Loucy (cell line): Measurements from ENCODE around the gene RAD50.
"Not testable (repeated sequence)": the region's sequence is repeated elsewhere in the genome, so short reads cannot be mapped to it uniquely, and the experiment has no call there.

Source experiments
- H2AFZ ChIP-seq: fragments of 200-600 bp; sonication (generic); 2 replicates; pipeline ENCODE4 v1.6.0; 2016; ENCODE audit warnings: antibody characterized with exemption, mild to moderate bottlenecking, low read length, moderate library complexity
- H3F3A ChIP-seq: fragments of 200-600 bp; 2 replicates; pipeline ENCODE4 v1.6.0; 2016; ENCODE audit warnings: antibody characterized with exemption, low read depth, mild to moderate bottlenecking
- H3K27me3 ChIP-seq: fragments of 200-600 bp; sonication (generic); 2 replicates; pipeline ENCODE4 v1.6.1; 2014; ENCODE audit warnings: low read length, mild to moderate bottlenecking; ENCODE audit not compliant: insufficient read depth, poor library complexity, severe bottlenecking
- H3K36me3 ChIP-seq: fragments of 200-600 bp; sonication (generic); 2 replicates; pipeline ENCODE4 v1.6.1; 2016; ENCODE audit warnings: low read length; ENCODE audit not compliant: insufficient read depth
- H3K4me1 ChIP-seq: fragments of 200-600 bp; sonication (generic); 2 replicates; pipeline ENCODE4 v1.5.1; 2014; ENCODE audit warnings: low read length, mild to moderate bottlenecking; ENCODE audit not compliant: insufficient read depth, poor library complexity, severe bottlenecking
- H3K4me2 ChIP-seq: fragments of 200-600 bp; sonication (generic); 2 replicates; pipeline ENCODE4 v1.6.0; 2014; ENCODE audit warnings: antibody characterized with exemption, low read length, low read depth, mild to moderate bottlenecking; ENCODE audit not compliant: poor library complexity, severe bottlenecking
- H3K4me3 ChIP-seq: fragments of 200-600 bp; sonication (generic); 2 replicates; pipeline ENCODE4 v1.5.1; 2014; ENCODE audit warnings: low read length, mild to moderate bottlenecking, mixed read lengths; ENCODE audit not compliant: poor library complexity, severe bottlenecking
- H3K79me2 ChIP-seq: fragments of 200-600 bp; sonication (generic); 2 replicates; pipeline ENCODE4 v1.6.1; 2014; ENCODE audit warnings: low read length; ENCODE audit not compliant: insufficient read depth
- H3K9ac ChIP-seq: fragments of 200-600 bp; sonication (generic); 2 replicates; pipeline ENCODE4 v1.6.0; 2014; ENCODE audit warnings: mild to moderate bottlenecking, low read depth, low read length, moderate library complexity; ENCODE audit not compliant: poor library complexity, severe bottlenecking
- H3K9me2 ChIP-seq: fragments of 200-600 bp; sonication (generic); replicated peaks from 2 replicates; pipeline ENCODE4 v1.6.1; 2016; ENCODE audit warnings: low read depth, low read length, mixed read lengths
- H3K9me3 ChIP-seq: fragments of 200-600 bp; sonication (generic); 2 replicates; pipeline ENCODE4 v1.6.1; 2014; ENCODE audit warnings: mild to moderate bottlenecking, antibody characterized with exemption, low read length, low read depth; ENCODE audit not compliant: insufficient read depth
- H4K20me1 ChIP-seq: fragments of 200-600 bp; sonication (generic); 2 replicates; pipeline ENCODE4 v1.6.0; 2014; ENCODE audit warnings: antibody characterized with exemption, low read length, mild to moderate bottlenecking; ENCODE audit not compliant: insufficient read depth, poor library complexity, severe bottlenecking
- CTCF ChIP-seq: fragments of 200-600 bp; sonication (generic); conservative IDR thresholded peaks from 2 replicates; pipeline ENCODE4 v1.5.1; 2014; ENCODE audit warnings: mild to moderate bottlenecking, antibody characterized with exemption, low read length
- EZH2phosphoT487 ChIP-seq: fragments of 200-600 bp; IDR thresholded peaks from 2 replicates; pipeline ENCODE4 v1.6.1; 2018; ENCODE audit warnings: antibody characterized with exemption, mild to moderate bottlenecking, moderate library complexity, borderline replicate concordance

The RAD50 gene

DNA sequence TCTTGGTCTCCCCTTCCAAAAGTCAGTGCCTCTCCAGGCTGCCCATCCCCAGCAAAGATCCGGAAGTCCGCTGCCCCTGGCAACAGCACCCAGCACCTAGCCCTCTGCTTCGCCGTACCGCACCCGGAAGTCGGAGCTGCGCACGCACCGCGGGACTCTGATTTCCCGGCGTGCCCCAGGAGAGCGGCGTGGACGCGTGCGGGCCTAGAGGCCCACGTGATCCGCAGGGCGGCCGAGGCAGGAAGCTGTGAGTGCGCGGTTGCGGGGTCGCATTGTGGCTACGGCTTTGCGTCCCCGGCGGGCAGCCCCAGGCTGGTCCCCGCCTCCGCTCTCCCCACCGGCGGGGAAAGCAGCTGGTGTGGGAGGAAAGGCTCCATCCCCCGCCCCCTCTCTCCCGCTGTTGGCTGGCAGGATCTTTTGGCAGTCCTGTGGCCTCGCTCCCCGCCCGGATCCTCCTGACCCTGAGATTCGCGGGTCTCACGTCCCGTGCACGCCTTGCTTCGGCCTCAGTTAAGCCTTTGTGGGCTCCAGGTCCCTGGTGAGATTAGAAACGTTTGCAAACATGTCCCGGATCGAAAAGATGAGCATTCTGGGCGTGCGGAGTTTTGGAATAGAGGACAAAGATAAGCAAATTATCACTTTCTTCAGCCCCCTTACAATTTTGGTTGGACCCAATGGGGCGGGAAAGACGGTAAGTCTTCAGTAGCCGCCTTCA lies at the start of gene RAD50:
Gene RAD50, plus strand, starts transcription at position 215 of the 715 bp plus-strand sequence. Its CDS starts 348 bp downstream, at position 563.
- Histone ChIP-seq H3K9me2 (no peaks in the 10 kb centered on the region), H3K4me1 (peaks cover 12% of the 10 kb centered on the region), H3K36me3 (no peaks in the 10 kb centered on the region), H3F3A (peaks cover 10% of the 10 kb centered on the region; the same call in 1 of the 2 replicates), H3K9me3 (no peaks in the 10 kb centered on the region), H3K4me3 (peak within 1 kb of the TSS; percentile 92), H3K79me2 (peaks cover 35% of the 10 kb centered on the region), H4K20me1 (peaks cover 7% of the 10 kb centered on the region), H3K4me2 (peak within 1 kb of the TSS; percentile 84), H2AFZ (peak within 1 kb of the TSS; percentile 85), H3K27me3 (no peaks in the 10 kb centered on the region), H3K9ac (peak within 1 kb of the TSS; percentile 88)
- no peak for TF ChIP-seq EZH2phosphoT487
- no peak for TF ChIP-seq CTCF

GRCh38 chr5:132510076-132510475 lies 46.7 kb upstream of the RAD50 start:
- Histone ChIP-seq H3K4me1 (peaks cover 3% of the 10 kb centered on the region), H3K4me3 (no peak overlapping the region), H3K36me3 (no peaks in the 10 kb centered on the region), H3K9me2 (no peaks in the 10 kb centered on the region), H2AFZ (no peak overlapping the region), H3K79me2 (no peaks in the 10 kb centered on the region), H3K9me3 (no peaks in the 10 kb centered on the region), H3K4me2 (no peak overlapping the region), H3F3A (no peaks in the 10 kb centered on the region), H3K27me3 (no peaks in the 10 kb centered on the region), H4K20me1 (no peaks in the 10 kb centered on the region), H3K9ac (no peak overlapping the region)
- TF ChIP-seq CTCF (no peak), EZH2phosphoT487 (no peak)

- not testable (repeated sequence) for H3K4me2 ChIP-seq, H3K9me3 ChIP-seq, H3F3A ChIP-seq, H3K36me3 ChIP-seq, H4K20me1 ChIP-seq, H3K4me3 ChIP-seq, H3K9me2 ChIP-seq, H3K79me2 ChIP-seq, H3K4me1 ChIP-seq, H3K9ac ChIP-seq, H3K27me3 ChIP-seq, H2AFZ ChIP-seq
Measured at GRCh38 chr5:132513618-132514336, 43.0 kb upstream of the RAD50 start.

- not testable (repeated sequence) for H2AFZ ChIP-seq, H3K9me2 ChIP-seq, H3K4me1 ChIP-seq, H3K36me3 ChIP-seq, H3K27me3 ChIP-seq, H3F3A ChIP-seq, H3K4me2 ChIP-seq, H3K9me3 ChIP-seq, H3K9ac ChIP-seq, H4K20me1 ChIP-seq, H3K79me2 ChIP-seq, H3K4me3 ChIP-seq
Measured at GRCh38 chr5:132522067-132522466, 34.7 kb upstream of the RAD50 start.

DNA sequence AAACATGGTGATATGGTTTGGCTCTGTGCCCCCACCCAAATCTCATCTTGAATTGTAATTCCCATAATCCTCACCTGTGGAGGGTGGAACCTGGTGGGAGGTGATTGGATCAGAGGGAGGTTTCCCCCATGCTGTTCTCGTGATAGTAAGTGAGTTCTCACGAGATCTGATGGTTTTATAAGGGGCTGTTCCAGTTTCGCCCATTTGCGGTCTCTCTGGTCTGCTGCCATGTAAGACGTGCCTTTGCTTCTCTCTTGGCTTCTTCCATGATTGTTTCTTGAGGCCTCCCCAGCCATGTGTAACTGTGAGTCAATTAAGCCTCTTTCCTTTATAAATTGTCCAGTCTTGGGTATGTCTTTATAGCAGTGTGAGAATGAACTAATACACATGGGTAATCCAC lies 31.9 kb upstream of the RAD50 start:
- H4K20me1 ChIP-seq, H3K4me3 ChIP-seq, H3K9ac ChIP-seq, H3K4me1 ChIP-seq, H3K9me2 ChIP-seq, H3K36me3 ChIP-seq, H3F3A ChIP-seq, H3K27me3 ChIP-seq, H3K4me2 ChIP-seq, H3K9me3 ChIP-seq, H3K79me2 ChIP-seq, H2AFZ ChIP-seq: not testable (repeated sequence)
